ENCODE results near the gene NDUFAB1.
"Not testable (repeated sequence)": the region's sequence is repeated elsewhere in the genome, so short reads cannot be mapped to it uniquely, and the experiment has no call there.

DNA sequence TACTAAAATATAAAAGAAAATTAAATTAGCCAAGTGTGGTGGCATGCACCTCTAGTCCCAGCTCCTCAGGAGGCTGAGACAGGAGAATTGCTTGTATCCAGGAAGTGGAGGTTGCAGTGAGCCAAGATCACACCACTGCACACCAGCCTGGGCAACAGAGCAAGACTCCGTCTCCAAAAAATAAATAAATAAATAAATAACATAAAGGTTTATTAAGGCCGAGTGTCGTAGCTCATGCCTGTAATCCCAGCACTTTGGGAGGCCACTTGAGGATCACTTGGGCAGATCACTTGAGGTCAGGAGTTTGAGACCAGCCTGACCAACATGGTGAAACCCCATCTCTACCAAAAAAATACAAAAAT, 55.3 kb downstream of the NDUFAB1 start:
- TF ChIP-seq, protein P1, sequence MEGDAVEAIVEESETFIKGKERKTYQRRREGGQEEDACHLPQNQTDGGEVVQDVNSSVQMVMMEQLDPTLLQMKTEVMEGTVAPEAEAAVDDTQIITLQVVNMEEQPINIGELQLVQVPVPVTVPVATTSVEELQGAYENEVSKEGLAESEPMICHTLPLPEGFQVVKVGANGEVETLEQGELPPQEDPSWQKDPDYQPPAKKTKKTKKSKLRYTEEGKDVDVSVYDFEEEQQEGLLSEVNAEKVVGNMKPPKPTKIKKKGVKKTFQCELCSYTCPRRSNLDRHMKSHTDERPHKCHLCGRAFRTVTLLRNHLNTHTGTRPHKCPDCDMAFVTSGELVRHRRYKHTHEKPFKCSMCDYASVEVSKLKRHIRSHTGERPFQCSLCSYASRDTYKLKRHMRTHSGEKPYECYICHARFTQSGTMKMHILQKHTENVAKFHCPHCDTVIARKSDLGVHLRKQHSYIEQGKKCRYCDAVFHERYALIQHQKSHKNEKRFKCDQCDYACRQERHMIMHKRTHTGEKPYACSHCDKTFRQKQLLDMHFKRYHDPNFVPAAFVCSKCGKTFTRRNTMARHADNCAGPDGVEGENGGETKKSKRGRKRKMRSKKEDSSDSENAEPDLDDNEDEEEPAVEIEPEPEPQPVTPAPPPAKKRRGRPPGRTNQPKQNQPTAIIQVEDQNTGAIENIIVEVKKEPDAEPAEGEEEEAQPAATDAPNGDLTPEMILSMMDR (IDR thresholded peaks at IDR 0.05 in 8 of 11, conservative IDR thresholded peaks at IDR 0.05 in 3 of 11), result not testable (repeated sequence)
- TF ChIP-seq POLR2A, POLR2AphosphoS5 (IDR thresholded peaks at IDR 0.05): not testable (repeated sequence)
